Uterus (tissue), 4 donors: Measurements from ENCODE around the gene MEAK7. TPM values are rescaled to one million over a fixed set of nuclear protein-coding genes. Genes with fewer than 3 reads are reported as not detected.
"Not testable (repeated sequence)": the region's sequence is repeated elsewhere in the genome, so short reads cannot be mapped to it uniquely, and the experiment has no call there.

Experiments used
- DNase-seq, 2 donors: peaks; one replicate each; pipeline ENCODE4 v3.0.0-alpha.2; 2019 to 2020
- H3K27ac ChIP-seq, 2 donors: fragments of 200-600 bp; sonication (generic); 1 replicate in 1 of 2; 2 replicates in 1 of 2; pipeline ENCODE4 v1.5.1; 2016 to 2018
- H3K27me3 ChIP-seq, 2 donors: fragments of 200-600 bp; sonication (generic); one replicate each; pipeline ENCODE4 v1.5.1; 2018 to 2019; ENCODE audit warnings: control low read depth in 1 of 2
- H3K36me3 ChIP-seq, 2 donors: fragments of 200-600 bp; sonication (generic); one replicate each; pipeline ENCODE4 v1.5.1; 2019; ENCODE audit warnings: control low read depth in 1 of 2
- H3K4me1 ChIP-seq, 2 donors: fragments of 200-600 bp; sonication (generic); one replicate each; pipeline ENCODE4 v1.5.1; 2018 to 2019; ENCODE audit warnings: control low read depth in 1 of 2
- H3K4me3 ChIP-seq, 2 donors: fragments of 200-600 bp; sonication (generic); 1 replicate in 1 of 2; 2 replicates in 1 of 2; pipeline ENCODE4 v1.5.1; 2018 to 2019; ENCODE audit warnings: mild to moderate bottlenecking in 1 of 2
- H3K9me3 ChIP-seq, 2 donors: fragments of 200-600 bp; sonication (generic); one replicate each; pipeline ENCODE4 v1.5.1; 2019; ENCODE audit warnings: control low read depth in 1 of 2
- CTCF ChIP-seq, 4 experiments: fragments of 200-600 bp in 2 of 4; fragments of 450-650 bp in 2 of 4; sonication (generic) in 2 of 4; IDR thresholded peaks; one replicate each; pipeline ENCODE4 v1.5.1; 2016 to 2019; ENCODE audit warnings: antibody characterized with exemption in 4 of 4, mild to moderate bottlenecking in 2 of 4, moderate library complexity in 1 of 4
- POLR2A ChIP-seq, 2 donors: fragments of 450-650 bp; IDR thresholded peaks; one replicate each; pipeline ENCODE4 v1.6.1; 2016; ENCODE audit warnings: antibody characterized with exemption in 2 of 2, mild to moderate bottlenecking in 1 of 2, moderate library complexity in 1 of 2
- intact Hi-C: fragments of 100-400 bp; cut with DNase I; formaldehyde crosslinking; loops from one replicate; pipeline ENCODE4 v1.15.1; 2023; ENCODE audit warnings: low total_unique reads
- total RNA-seq, 4 donors: library from RNA; depleted of rRNA in 3 of 4; stranded (reverse); fragments of >200 nt in 3 of 4; gene quantifications; one replicate each; pipeline versions ENCODE4 v1.1.0 to v1.2.4, GENCODE V29; 2014 to 2023
- donor health status: DM: yes; HTN: yes; CAD: no.

MEAK7 gene
- total RNA-seq, 4 donors from 2014 or later = 11.3 to 26.8 (median 21.4) TPM

GRCh38 chr16:84529607-84530006, 25.1 kb upstream of the MEAK7 start:
- no peak overlapping the region for H3K4me3 ChIP-seq
- no peaks in the 10 kb centered on the region for H3K27me3 ChIP-seq
- no peak overlapping the region for H3K27ac ChIP-seq
- no peaks in the 10 kb centered on the region for H3K9me3 ChIP-seq
- intact Hi-C loops = no loop called here
- peaks cover 8 to 16% of the 10 kb centered on the region in 2 donors for H3K4me1 ChIP-seq
- TF ChIP-seq CTCF (IDR thresholded peaks at IDR 0.05) (no peak), POLR2A (IDR thresholded peaks at IDR 0.05) (no peak)
- H3K36me3 ChIP-seq = no peaks in the 10 kb centered on the region
- no peak for DNase-seq

- intact Hi-C loops = no loop called here
- no peak overlapping the region for H3K4me3 ChIP-seq
- peak overlapping the region in 1 of 2 donors; percentile 69 for H3K27ac ChIP-seq
- H3K4me1 ChIP-seq = peaks cover 8 to 16% of the 10 kb centered on the region in 2 donors
- H3K9me3 ChIP-seq = no peaks in the 10 kb centered on the region
- no peak for DNase-seq
- TF ChIP-seq POLR2A (IDR thresholded peaks at IDR 0.05) = no peak
- no peak for TF ChIP-seq CTCF (IDR thresholded peaks at IDR 0.05)
- no peaks in the 10 kb centered on the region for H3K27me3 ChIP-seq
- no peaks in the 10 kb centered on the region for H3K36me3 ChIP-seq
Measured at GRCh38 chr16:84528322-84528721, 23.9 kb upstream of the MEAK7 start.

GRCh38 chr16:84527532-84528269, 23.2 kb upstream of the MEAK7 start:
- intact Hi-C loops = no loop called here
- no peak overlapping the region for H3K4me3 ChIP-seq
- no peak for DNase-seq

GRCh38 chr16:84526794-84527531, 22.5 kb upstream of the MEAK7 start:
- no peaks in the 10 kb centered on the region for H3K27me3 ChIP-seq
- no peak for TF ChIP-seq POLR2A (IDR thresholded peaks at IDR 0.05)
- TF ChIP-seq CTCF (IDR thresholded peaks at IDR 0.05) = no peak
- no peaks in the 10 kb centered on the region for H3K36me3 ChIP-seq
- intact Hi-C loops = no loop called here
- no peaks in the 10 kb centered on the region for H3K9me3 ChIP-seq
- peaks cover 5 to 14% of the 10 kb centered on the region in 2 donors for H3K4me1 ChIP-seq
- DNase-seq = peak in 1 of 2 donors; percentile 43
- peak overlapping the region in 1 of 2 donors; percentile 4 for H3K4me3 ChIP-seq
- H3K27ac ChIP-seq = peak overlapping the region; percentile 56 to 69

More at GRCh38 chr16:84527532-84528269, 23.2 kb upstream of the MEAK7 start:
- Histone ChIP-seq H3K4me1 (peaks cover 8 to 16% of the 10 kb centered on the region in 2 donors), H3K27ac (peak overlapping the region; percentile 56 to 69), H3K9me3 (no peaks in the 10 kb centered on the region), H3K27me3 (no peaks in the 10 kb centered on the region), H3K36me3 (no peaks in the 10 kb centered on the region)
- TF ChIP-seq CTCF (IDR thresholded peaks at IDR 0.05) (no peak), POLR2A (IDR thresholded peaks at IDR 0.05) (no peak)

- DNase-seq, intact Hi-C loops, H3K36me3 ChIP-seq, H3K27ac ChIP-seq, H3K4me3 ChIP-seq, H3K4me1 ChIP-seq, H3K9me3 ChIP-seq, H3K27me3 ChIP-seq: not testable (repeated sequence)
Measured at GRCh38 chr16:84524941-84525581, 20.6 kb upstream of the MEAK7 start.
